HG03064 (cell line): ENCODE results near the gene ZNF490.

Source experiments
- ATAC-seq: cut with Tn5 transposase; IDR thresholded peaks from one replicate; pipeline ENCODE4 v1.9.1; 2021; ENCODE audit warnings: low read depth; ENCODE audit not compliant: unreplicated experiment

Gene ZNF490

GRCh38 chr19:12546068-12546467 lies 64.5 kb downstream of the ZNF490 start:
- no peak for ATAC-seq

GRCh38 chr19:12545267-12545666 lies 65.3 kb downstream of the ZNF490 start:
- no peak for ATAC-seq

GRCh38 chr19:12544401-12544876 lies 66.2 kb downstream of the ZNF490 start:
- no peak for ATAC-seq

- no peak for ATAC-seq
Observed at GRCh38 chr19:12543855-12544254, 66.8 kb downstream of the ZNF490 start.
